Measurements from ENCODE around the gene GRAP. TPM values are rescaled to one million over a fixed set of nuclear protein-coding genes. Genes with fewer than 3 reads are reported as not detected.

The GRAP gene
- total RNA-seq, 1 donor from 2014 or later, result 50.2 TPM

- Mint-ChIP-seq H3K36me3 (ENCODE audit: low read depth, unreplicated experiment) (no peaks in the 10 kb centered on the region), H3K9me3 (ENCODE audit: unreplicated experiment) (no peaks in the 10 kb centered on the region), H3K4me1 (ENCODE audit: unreplicated experiment) (no peaks in the 10 kb centered on the region), H3K27me3 (ENCODE audit: unreplicated experiment) (no peaks in the 10 kb centered on the region), H3K27ac (ENCODE audit: unreplicated experiment) (no peak overlapping the region), H3K4me3 (ENCODE audit: unreplicated experiment) (no peak overlapping the region)
- TF ChIP-seq, protein P1, sequence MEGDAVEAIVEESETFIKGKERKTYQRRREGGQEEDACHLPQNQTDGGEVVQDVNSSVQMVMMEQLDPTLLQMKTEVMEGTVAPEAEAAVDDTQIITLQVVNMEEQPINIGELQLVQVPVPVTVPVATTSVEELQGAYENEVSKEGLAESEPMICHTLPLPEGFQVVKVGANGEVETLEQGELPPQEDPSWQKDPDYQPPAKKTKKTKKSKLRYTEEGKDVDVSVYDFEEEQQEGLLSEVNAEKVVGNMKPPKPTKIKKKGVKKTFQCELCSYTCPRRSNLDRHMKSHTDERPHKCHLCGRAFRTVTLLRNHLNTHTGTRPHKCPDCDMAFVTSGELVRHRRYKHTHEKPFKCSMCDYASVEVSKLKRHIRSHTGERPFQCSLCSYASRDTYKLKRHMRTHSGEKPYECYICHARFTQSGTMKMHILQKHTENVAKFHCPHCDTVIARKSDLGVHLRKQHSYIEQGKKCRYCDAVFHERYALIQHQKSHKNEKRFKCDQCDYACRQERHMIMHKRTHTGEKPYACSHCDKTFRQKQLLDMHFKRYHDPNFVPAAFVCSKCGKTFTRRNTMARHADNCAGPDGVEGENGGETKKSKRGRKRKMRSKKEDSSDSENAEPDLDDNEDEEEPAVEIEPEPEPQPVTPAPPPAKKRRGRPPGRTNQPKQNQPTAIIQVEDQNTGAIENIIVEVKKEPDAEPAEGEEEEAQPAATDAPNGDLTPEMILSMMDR (IDR thresholded peaks at IDR 0.05; ENCODE audit: unreplicated experiment), result no peak
- DNase-seq (ENCODE audit: low spot score), result no peak
Measured at GRCh38 chr17:18987230-18987610, 59.5 kb downstream of the GRAP start.

- H3K27me3 Mint-ChIP-seq (ENCODE audit: unreplicated experiment), result no peaks in the 10 kb centered on the region
Measured at GRCh38 chr17:18986541-18987229, 60.1 kb downstream of the GRAP start.

GRCh38 chr17:18985475-18985874 is 61.3 kb downstream of the GRAP start:
- no peak overlapping the region for H3K27ac Mint-ChIP-seq (ENCODE audit: unreplicated experiment)
- no peaks in the 10 kb centered on the region for H3K9me3 Mint-ChIP-seq (ENCODE audit: unreplicated experiment)
- no peaks in the 10 kb centered on the region for H3K4me1 Mint-ChIP-seq (ENCODE audit: unreplicated experiment)
- TF ChIP-seq, protein P1 (IDR thresholded peaks at IDR 0.05; ENCODE audit: unreplicated experiment), result no peak
- no peak for DNase-seq (ENCODE audit: low spot score)
- H3K27me3 Mint-ChIP-seq (ENCODE audit: unreplicated experiment), result no peaks in the 10 kb centered on the region
- no peak overlapping the region for H3K4me3 Mint-ChIP-seq (ENCODE audit: unreplicated experiment)
- no peaks in the 10 kb centered on the region for H3K36me3 Mint-ChIP-seq (ENCODE audit: low read depth, unreplicated experiment)

More at GRCh38 chr17:18986541-18987229, 60.1 kb downstream of the GRAP start:
- TF ChIP-seq, protein P1 (IDR thresholded peaks at IDR 0.05; ENCODE audit: unreplicated experiment), result no peak
- H3K36me3 Mint-ChIP-seq (ENCODE audit: low read depth, unreplicated experiment), result no peaks in the 10 kb centered on the region
- H3K27ac Mint-ChIP-seq (ENCODE audit: unreplicated experiment), result no peak overlapping the region
- no peaks in the 10 kb centered on the region for H3K4me1 Mint-ChIP-seq (ENCODE audit: unreplicated experiment)
- no peaks in the 10 kb centered on the region for H3K9me3 Mint-ChIP-seq (ENCODE audit: unreplicated experiment)
- H3K4me3 Mint-ChIP-seq (ENCODE audit: unreplicated experiment), result no peak overlapping the region
- no peak for DNase-seq (ENCODE audit: low spot score)

- no peak for DNase-seq (ENCODE audit: low spot score)
- H3K27ac Mint-ChIP-seq (ENCODE audit: unreplicated experiment), result no peak overlapping the region
- TF ChIP-seq, protein P1 (IDR thresholded peaks at IDR 0.05; ENCODE audit: unreplicated experiment), result no peak
- no peaks in the 10 kb centered on the region for H3K27me3 Mint-ChIP-seq (ENCODE audit: unreplicated experiment)
- no peaks in the 10 kb centered on the region for H3K4me1 Mint-ChIP-seq (ENCODE audit: unreplicated experiment)
- no peaks in the 10 kb centered on the region for H3K9me3 Mint-ChIP-seq (ENCODE audit: unreplicated experiment)
- H3K4me3 Mint-ChIP-seq (ENCODE audit: unreplicated experiment), result no peak overlapping the region
- no peaks in the 10 kb centered on the region for H3K36me3 Mint-ChIP-seq (ENCODE audit: low read depth, unreplicated experiment)
Measured at GRCh38 chr17:18984273-18985114, 62.3 kb downstream of the GRAP start.

Measured in endothelial cell (in vitro differentiated cells).